ENCODE measurements around the gene TPRG1L.

Gene TPRG1L

DNA sequence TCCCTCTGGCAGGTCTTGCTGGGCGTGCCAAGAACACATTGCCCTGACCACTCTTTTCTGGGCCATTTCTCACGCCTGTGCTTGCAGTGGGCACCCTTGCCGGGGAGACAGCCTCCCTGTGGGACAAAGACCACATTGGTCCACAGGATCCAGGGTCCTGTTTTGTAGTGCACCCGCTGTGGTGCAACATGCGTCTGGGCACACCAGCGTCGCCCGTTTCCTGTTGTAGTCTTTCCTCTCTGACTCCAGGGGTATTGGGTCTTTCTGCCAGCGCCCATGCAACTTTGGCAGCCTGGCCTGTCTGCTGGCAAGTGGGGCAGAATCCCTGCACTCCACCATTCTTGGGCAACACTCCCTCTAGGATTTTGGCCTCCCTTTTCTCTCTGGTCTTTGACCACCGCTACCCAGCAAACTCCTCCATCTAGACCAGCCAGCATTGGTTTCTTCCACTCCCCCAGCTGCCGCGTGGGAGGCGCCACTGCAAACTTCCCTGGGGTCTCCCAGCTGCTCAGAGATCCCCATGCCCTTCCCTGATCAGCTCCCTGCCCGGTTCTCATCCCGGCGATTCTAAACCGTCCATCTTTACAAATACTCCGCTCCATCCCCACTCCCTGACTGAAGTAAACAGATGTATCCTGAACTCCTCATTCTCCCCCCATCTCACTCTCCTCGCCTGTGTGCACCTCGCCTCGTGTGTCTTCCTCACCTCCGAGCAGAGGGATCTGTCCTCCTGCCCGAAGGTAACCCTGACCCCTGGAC is 1.2 kb upstream of the TPRG1L start:
- Histone ChIP-seq H2AFZ (ENCODE audit: low read length) (peak overlapping the region; percentile 84), H3K4me2 (ENCODE audit: low read depth, low read length) (peak overlapping the region; percentile 98), H4K20me1 (ENCODE audit: insufficient read depth, low read length) (no peaks in the 10 kb centered on the region), H3K36me3 (replicated peaks; ENCODE audit: insufficient read depth, low read length) (no peaks in the 10 kb centered on the region), H3K9me3 (replicated peaks; ENCODE audit: insufficient read depth, low read length) (no peaks in the 10 kb centered on the region), H3K9ac (ENCODE audit: low read length) (peak overlapping the region; percentile 47), H3K4me1 (ENCODE audit: low read length) (peaks cover 8% of the 10 kb centered on the region; the same call in 1 of the 2 replicates), H3K9me2 (replicated peaks; ENCODE audit: insufficient read depth, low read length) (no peaks in the 10 kb centered on the region), H3K4me3 (ENCODE audit: low read length) (peak overlapping the region; percentile 87), H3K27me3 (replicated peaks; ENCODE audit: insufficient read depth, low read length) (peaks cover 10% of the 10 kb centered on the region), H3F3A (ENCODE audit: insufficient read depth, low read length) (no peaks in the 10 kb centered on the region), H3K79me2 (ENCODE audit: low read length) (peaks cover 6% of the 10 kb centered on the region), H3K27ac (ENCODE audit: low read length) (no peak overlapping the region)
- TF ChIP-seq, protein P1, sequence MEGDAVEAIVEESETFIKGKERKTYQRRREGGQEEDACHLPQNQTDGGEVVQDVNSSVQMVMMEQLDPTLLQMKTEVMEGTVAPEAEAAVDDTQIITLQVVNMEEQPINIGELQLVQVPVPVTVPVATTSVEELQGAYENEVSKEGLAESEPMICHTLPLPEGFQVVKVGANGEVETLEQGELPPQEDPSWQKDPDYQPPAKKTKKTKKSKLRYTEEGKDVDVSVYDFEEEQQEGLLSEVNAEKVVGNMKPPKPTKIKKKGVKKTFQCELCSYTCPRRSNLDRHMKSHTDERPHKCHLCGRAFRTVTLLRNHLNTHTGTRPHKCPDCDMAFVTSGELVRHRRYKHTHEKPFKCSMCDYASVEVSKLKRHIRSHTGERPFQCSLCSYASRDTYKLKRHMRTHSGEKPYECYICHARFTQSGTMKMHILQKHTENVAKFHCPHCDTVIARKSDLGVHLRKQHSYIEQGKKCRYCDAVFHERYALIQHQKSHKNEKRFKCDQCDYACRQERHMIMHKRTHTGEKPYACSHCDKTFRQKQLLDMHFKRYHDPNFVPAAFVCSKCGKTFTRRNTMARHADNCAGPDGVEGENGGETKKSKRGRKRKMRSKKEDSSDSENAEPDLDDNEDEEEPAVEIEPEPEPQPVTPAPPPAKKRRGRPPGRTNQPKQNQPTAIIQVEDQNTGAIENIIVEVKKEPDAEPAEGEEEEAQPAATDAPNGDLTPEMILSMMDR (IDR thresholded peaks at IDR 0.05; ENCODE audit: low read length) = no peak
- TF ChIP-seq EZH2phosphoT487 (IDR thresholded peaks at IDR 0.05; ENCODE audit: low read length) (no peak), EZH2 (optimal IDR thresholded peaks at IDR 0.05; ENCODE audit: low read depth, low read length) (no peak)
- no peak for DNase-seq

GRCh38 chr1:3625151-3625907 is 514 bp downstream of the TPRG1L start:
- Histone ChIP-seq H3K4me3 (ENCODE audit: low read length) (peak overlapping the region; percentile 76), H3K9me2 (replicated peaks; ENCODE audit: insufficient read depth, low read length) (no peaks in the 10 kb centered on the region), H3K27ac (ENCODE audit: low read length) (no peak overlapping the region), H3K4me1 (ENCODE audit: low read length) (peaks cover 24% of the 10 kb centered on the region), H3K79me2 (ENCODE audit: low read length) (peaks cover 6% of the 10 kb centered on the region), H2AFZ (ENCODE audit: low read length) (peak overlapping the region; percentile 34; the same call in 1 of the 2 replicates), H3F3A (ENCODE audit: insufficient read depth, low read length) (peaks cover 11% of the 10 kb centered on the region), H3K4me2 (ENCODE audit: low read depth, low read length) (peak overlapping the region; percentile 89), H3K9me3 (replicated peaks; ENCODE audit: insufficient read depth, low read length) (no peaks in the 10 kb centered on the region), H3K27me3 (replicated peaks; ENCODE audit: insufficient read depth, low read length) (0 out of 2 replicates have a peak, but pooled peaks cover 2% of the 10 kb centered on the region), H3K36me3 (replicated peaks; ENCODE audit: insufficient read depth, low read length) (no peaks in the 10 kb centered on the region), H4K20me1 (ENCODE audit: insufficient read depth, low read length) (no peaks in the 10 kb centered on the region), H3K9ac (ENCODE audit: low read length) (peak overlapping the region; percentile 52; the same call in 1 of the 2 replicates)
- peak; percentile 18 for DNase-seq
- TF ChIP-seq EZH2 (optimal IDR thresholded peaks at IDR 0.05; ENCODE audit: low read depth, low read length) = no peak
- TF ChIP-seq, protein P1 (IDR thresholded peaks at IDR 0.05; ENCODE audit: low read length) = no peak
- TF ChIP-seq EZH2phosphoT487 (IDR thresholded peaks at IDR 0.05; ENCODE audit: low read length) = no peak

DNA sequence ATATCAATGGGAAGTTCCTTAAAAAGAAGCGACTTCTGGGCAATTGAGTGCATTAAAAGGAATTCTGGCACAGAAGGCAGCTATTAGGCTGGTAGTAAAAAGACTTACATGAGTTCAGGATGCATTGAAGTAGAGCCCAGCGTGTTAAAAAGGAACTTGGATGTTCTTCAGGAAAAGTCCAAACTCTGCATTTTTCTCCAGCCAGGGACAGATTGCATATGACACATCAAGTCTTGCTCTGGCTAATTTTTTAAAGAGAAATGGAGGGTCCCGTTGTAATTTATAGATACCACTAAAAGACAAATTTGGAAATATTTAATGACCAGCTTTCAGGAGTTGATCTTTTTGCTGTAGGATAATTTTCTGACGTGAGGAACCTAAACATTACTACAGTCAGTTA is 1.2 kb downstream of the TPRG1L start:
- Histone ChIP-seq H3K4me3 (ENCODE audit: low read length) (0 out of 2 replicates have a peak overlapping the region, but pooled peaks have one; percentile 76), H3K79me2 (ENCODE audit: low read length) (peaks cover 6% of the 10 kb centered on the region), H3K9ac (ENCODE audit: low read length) (no peak overlapping the region; the same call in 1 of the 2 replicates), H3K4me1 (ENCODE audit: low read length) (peaks cover 31% of the 10 kb centered on the region), H3K9me2 (replicated peaks; ENCODE audit: insufficient read depth, low read length) (no peaks in the 10 kb centered on the region), H3F3A (ENCODE audit: insufficient read depth, low read length) (peaks cover 17% of the 10 kb centered on the region), H3K4me2 (ENCODE audit: low read depth, low read length) (peak overlapping the region; percentile 89), H3K27me3 (replicated peaks; ENCODE audit: insufficient read depth, low read length) (no peaks in the 10 kb centered on the region), H2AFZ (ENCODE audit: low read length) (no peak overlapping the region), H4K20me1 (ENCODE audit: insufficient read depth, low read length) (no peaks in the 10 kb centered on the region), H3K36me3 (replicated peaks; ENCODE audit: insufficient read depth, low read length) (no peaks in the 10 kb centered on the region), H3K27ac (ENCODE audit: low read length) (no peak overlapping the region), H3K9me3 (replicated peaks; ENCODE audit: insufficient read depth, low read length) (no peaks in the 10 kb centered on the region)
- TF ChIP-seq EZH2 (optimal IDR thresholded peaks at IDR 0.05; ENCODE audit: low read depth, low read length) = no peak
- TF ChIP-seq, protein P1 (IDR thresholded peaks at IDR 0.05; ENCODE audit: low read length) = no peak
- TF ChIP-seq EZH2phosphoT487 (IDR thresholded peaks at IDR 0.05; ENCODE audit: low read length) = no peak
- DNase-seq = no peak

Data from MM.1S (cell line).